Gastrocnemius medialis (tissue), 4 donors: ENCODE data around the gene GABBR2.

Experiments used
- POLR2A ChIP-seq, 2 donors: fragments of 450-650 bp; IDR thresholded peaks; one replicate each; pipeline ENCODE4 v1.6.1; 2017; ENCODE audit warnings: antibody characterized with exemption in 2 of 2, mild to moderate bottlenecking in 2 of 2, moderate library complexity in 2 of 2
- TF ChIP-seq, protein P1 (sequence below), 5 experiments: fragments of 450-650 bp in 3 of 5; fragments of 200-600 bp in 2 of 5; sonication (generic) in 2 of 5; IDR thresholded peaks in 4 of 5; conservative IDR thresholded peaks in 1 of 5; 1 replicate in 4 of 5; 2 replicates in 1 of 5; pipeline ENCODE4 v1.5.1; 2016 to 2019; ENCODE audit warnings: antibody characterized with exemption in 5 of 5, mild to moderate bottlenecking in 3 of 5, moderate library complexity in 3 of 5

DNA sequence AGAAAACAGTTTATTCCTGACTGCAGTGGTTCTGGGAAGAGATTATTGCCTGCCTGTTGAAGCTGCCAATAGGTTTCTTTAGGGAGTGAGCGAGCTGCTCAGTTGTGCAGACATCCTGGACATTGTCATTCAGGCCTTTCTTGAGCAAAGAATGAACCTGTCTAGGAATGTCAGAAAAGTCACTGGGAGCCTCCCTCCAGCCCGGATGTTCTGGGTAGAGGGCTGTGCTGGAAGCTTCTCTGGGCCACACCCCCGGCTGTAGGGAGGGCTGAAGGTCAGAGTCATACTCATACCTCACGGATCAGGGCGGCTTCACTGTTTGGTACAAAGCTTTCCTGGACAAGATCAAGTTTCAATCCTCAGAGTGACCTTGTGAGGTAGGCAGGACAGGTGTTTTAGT lies 419.9 kb downstream of the GABBR2 start:
- TF ChIP-seq, protein P1, sequence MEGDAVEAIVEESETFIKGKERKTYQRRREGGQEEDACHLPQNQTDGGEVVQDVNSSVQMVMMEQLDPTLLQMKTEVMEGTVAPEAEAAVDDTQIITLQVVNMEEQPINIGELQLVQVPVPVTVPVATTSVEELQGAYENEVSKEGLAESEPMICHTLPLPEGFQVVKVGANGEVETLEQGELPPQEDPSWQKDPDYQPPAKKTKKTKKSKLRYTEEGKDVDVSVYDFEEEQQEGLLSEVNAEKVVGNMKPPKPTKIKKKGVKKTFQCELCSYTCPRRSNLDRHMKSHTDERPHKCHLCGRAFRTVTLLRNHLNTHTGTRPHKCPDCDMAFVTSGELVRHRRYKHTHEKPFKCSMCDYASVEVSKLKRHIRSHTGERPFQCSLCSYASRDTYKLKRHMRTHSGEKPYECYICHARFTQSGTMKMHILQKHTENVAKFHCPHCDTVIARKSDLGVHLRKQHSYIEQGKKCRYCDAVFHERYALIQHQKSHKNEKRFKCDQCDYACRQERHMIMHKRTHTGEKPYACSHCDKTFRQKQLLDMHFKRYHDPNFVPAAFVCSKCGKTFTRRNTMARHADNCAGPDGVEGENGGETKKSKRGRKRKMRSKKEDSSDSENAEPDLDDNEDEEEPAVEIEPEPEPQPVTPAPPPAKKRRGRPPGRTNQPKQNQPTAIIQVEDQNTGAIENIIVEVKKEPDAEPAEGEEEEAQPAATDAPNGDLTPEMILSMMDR (IDR thresholded peaks at IDR 0.05 in 4 of 5, conservative IDR thresholded peaks at IDR 0.05 in 1 of 5): no peak
- no peak for TF ChIP-seq POLR2A (IDR thresholded peaks at IDR 0.05)
